HG02885 (cell line): Measurements from ENCODE around the gene SLC24A5.

ENCODE experiments used
- ATAC-seq: cut with Tn5 transposase; IDR thresholded peaks from one replicate; pipeline ENCODE4 v1.9.1; 2021; ENCODE audit warnings: mild to moderate bottlenecking; ENCODE audit not compliant: unreplicated experiment, poor library complexity

Gene SLC24A5

DNA sequence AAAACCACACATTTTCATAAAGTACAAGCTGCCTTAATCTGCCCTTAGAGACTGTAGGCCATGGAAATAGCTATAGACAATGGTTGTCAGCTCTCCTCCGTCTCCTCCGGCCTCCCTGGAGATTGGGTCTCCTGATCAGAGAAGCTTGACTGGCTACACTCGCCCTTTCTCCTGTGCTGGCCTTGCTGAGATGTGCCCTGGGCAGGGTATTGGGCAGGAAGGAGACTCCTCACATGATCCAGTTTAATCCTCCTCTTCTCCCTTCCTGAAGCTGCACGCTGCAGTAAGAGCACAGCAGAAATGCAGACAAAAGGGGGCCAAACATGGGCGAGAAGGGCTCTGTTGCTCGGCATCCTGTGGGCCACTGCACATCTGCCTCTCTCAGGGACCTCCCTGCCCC, at the start of gene SLC24A5:
Gene SLC24A5 (plus strand): TSS at position 246 of the 400 bp plus-strand sequence. CDS start 55 bp downstream, at position 301.
- ATAC-seq, result no peak

GRCh38 chr15:48072941-48073340, 47.8 kb upstream of the SLC24A5 start:
- no peak for ATAC-seq

GRCh38 chr15:48073881-48074280, 46.9 kb upstream of the SLC24A5 start:
- ATAC-seq, result no peak

- no peak for ATAC-seq
Observed at GRCh38 chr15:48076454-48076853, 44.3 kb upstream of the SLC24A5 start.

- no peak for ATAC-seq
Observed at GRCh38 chr15:48077616-48078184, 43.1 kb upstream of the SLC24A5 start.

GRCh38 chr15:48084759-48085590, 35.8 kb upstream of the SLC24A5 start:
- peak; percentile 62 for ATAC-seq

DNA sequence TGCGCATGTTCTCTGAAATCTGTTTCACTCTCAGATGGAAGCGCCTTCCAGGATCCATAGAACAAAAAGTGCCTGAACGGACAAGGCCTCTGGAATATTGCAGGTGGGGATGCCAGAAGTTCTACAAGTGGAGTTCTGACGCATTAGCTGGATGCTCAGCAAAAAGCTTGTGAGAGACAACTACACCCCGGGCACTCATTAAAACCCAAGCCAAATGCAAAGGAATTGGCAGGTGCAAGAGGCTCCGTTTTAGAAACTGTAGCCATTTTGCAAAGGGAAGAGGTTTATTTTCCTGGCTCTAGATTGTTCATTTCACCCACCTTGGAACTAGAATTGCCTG, 35.2 kb upstream of the SLC24A5 start:
- no peak for ATAC-seq

- ATAC-seq, result no peak
Observed at GRCh38 chr15:48086133-48086532, 34.7 kb upstream of the SLC24A5 start.

DNA sequence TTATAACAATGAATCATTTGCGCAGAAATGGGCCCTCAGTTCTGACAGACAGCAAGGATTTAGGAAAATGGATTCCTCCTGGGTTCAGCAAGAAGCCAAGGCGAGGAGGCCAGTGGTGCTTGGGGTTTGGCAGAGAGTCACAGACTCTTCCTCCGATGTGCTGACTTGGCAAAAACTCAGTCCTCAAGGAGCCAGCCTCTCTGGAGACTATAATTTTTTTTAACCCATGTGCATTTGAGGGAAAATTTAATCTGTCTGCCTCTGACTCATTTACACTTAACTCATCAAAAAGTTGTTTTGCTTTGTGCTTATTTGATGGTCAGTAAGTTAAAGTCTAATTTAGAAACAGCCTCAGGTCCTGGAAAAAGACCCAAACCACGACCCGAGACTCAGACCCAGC, 34.2 kb upstream of the SLC24A5 start:
- ATAC-seq, result no peak

- ATAC-seq, result no peak
Observed at GRCh38 chr15:48087844-48088243, 32.9 kb upstream of the SLC24A5 start.

- ATAC-seq, result peak; percentile 60
Observed at GRCh38 chr15:48089702-48090101, 31.1 kb upstream of the SLC24A5 start.

DNA sequence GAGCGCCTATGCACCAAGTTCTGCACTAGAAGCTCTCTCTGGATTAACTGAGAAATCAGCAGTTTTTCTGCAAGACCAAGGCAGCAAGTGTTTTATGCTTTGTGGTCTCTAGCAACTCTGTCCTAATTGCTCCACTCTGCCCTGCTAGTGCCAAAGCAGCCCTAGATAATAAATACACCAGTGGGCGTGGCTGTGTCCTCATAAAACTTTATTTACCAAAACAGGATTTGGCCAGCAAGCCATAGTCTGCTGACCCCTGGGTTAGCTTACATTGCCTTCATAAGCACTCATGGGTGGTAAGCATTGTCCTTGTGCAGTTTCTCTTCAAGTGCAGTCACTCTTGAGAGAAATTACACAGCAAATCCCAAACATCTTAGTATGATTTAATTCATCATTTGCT, 30.7 kb upstream of the SLC24A5 start:
- no peak for ATAC-seq

- no peak for ATAC-seq
Observed at GRCh38 chr15:48090666-48091065, 30.1 kb upstream of the SLC24A5 start.

- ATAC-seq, result no peak
Observed at GRCh38 chr15:48091522-48091921, 29.3 kb upstream of the SLC24A5 start.

- ATAC-seq, result peak; percentile 87
Observed at GRCh38 chr15:48096355-48096786, 24.4 kb upstream of the SLC24A5 start.

GRCh38 chr15:48096813-48097212, 24.0 kb upstream of the SLC24A5 start:
- ATAC-seq, result peak; percentile 47

DNA sequence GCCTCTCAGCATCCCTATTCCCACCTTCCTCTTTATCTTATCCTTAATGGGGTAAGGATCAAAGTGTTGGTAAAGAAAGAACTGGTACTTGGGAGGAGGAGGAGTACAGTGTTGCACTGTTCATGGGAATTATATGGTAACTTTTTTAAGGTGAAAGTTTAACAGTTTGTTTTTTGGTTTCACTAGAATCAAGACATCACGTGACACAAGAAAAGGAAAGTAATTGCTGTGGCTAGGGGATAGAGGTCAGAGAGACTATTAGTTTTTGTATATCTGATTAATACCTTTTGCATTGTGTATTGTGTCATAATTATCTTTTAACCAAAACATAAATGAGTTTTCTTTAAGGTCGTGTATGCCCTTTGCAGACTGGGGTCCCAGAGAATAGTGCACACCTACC, 23.5 kb upstream of the SLC24A5 start:
- ATAC-seq, result no peak

- ATAC-seq, result no peak
Observed at GRCh38 chr15:48101376-48101961, 19.3 kb upstream of the SLC24A5 start.

- no peak for ATAC-seq
Observed at GRCh38 chr15:48102167-48102566, 18.6 kb upstream of the SLC24A5 start.

GRCh38 chr15:48103647-48104046, 17.1 kb upstream of the SLC24A5 start:
- peak; percentile 63 for ATAC-seq

- ATAC-seq, result no peak
Observed at GRCh38 chr15:48105936-48106335, 14.9 kb upstream of the SLC24A5 start.

DNA sequence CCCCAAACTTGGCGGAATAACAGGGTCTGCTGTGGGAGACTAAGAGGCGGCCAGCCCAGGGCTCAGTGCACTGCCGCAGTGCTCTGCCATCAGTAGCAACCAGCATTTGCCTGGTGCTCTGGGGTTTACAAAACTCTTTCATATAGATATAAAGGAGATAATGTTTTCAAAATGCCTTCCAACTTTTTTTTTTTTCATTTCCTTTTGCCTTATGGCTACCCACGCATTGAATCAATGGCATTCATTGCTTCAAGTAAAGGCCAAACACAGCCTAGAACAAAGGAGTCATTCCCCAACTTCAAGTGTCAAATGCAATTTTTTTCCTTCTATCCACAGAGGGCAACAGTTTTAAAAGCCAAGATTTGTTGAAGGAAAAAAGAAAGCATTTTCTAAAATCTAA, 11.6 kb upstream of the SLC24A5 start:
- no peak for ATAC-seq
